Smooth muscle cell (in vitro differentiated cells): ENCODE measurements around the gene OPA1. TPM values are rescaled to one million over a fixed set of nuclear protein-coding genes. Genes with fewer than 3 reads are reported as not detected.

Source experiments
- DNase-seq: peaks from one replicate; lab custom pipeline; 2025; ENCODE audit not compliant: unreplicated experiment; lab: John Stamatoyannopoulos, UW
- H2AFZ ChIP-seq: fragments of 200-600 bp; sonication (generic); 2 replicates; pipeline ENCODE4 v1.6.0; 2016; ENCODE audit warnings: antibody characterized with exemption, low read depth, mild to moderate bottlenecking
- H3F3A ChIP-seq: fragments of 200-600 bp; sonication (generic); 2 replicates; pipeline ENCODE4 v1.6.0; 2017; ENCODE audit warnings: antibody characterized with exemption, low read depth
- H3K27ac ChIP-seq: fragments of 200-600 bp; sonication (generic); 2 replicates; pipeline ENCODE4 v1.5.1; 2016; ENCODE audit warnings: low read depth, mild to moderate bottlenecking
- H3K27me3 ChIP-seq: fragments of 200-600 bp; sonication (generic); 2 replicates; pipeline ENCODE4 v1.6.1; 2016; ENCODE audit warnings: low read depth, mild to moderate bottlenecking
- H3K36me3 ChIP-seq: fragments of 200-600 bp; sonication (generic); 2 replicates; pipeline ENCODE4 v1.5.1; 2016; ENCODE audit warnings: low read depth
- H3K4me1 ChIP-seq: fragments of 200-600 bp; sonication (generic); 2 replicates; pipeline ENCODE4 v1.5.1; 2016; ENCODE audit warnings: low read depth
- H3K4me2 ChIP-seq: fragments of 200-600 bp; sonication (generic); 2 replicates; pipeline ENCODE4 v1.6.0; 2016; ENCODE audit warnings: mild to moderate bottlenecking
- H3K4me3 ChIP-seq: fragments of 200-600 bp; sonication (generic); 2 replicates; pipeline ENCODE4 v1.5.1; 2016; ENCODE audit warnings: mild to moderate bottlenecking
- H3K79me2 ChIP-seq: fragments of 200-600 bp; sonication (generic); 2 replicates; pipeline ENCODE4 v1.6.0; 2016; ENCODE audit warnings: low read depth, mild to moderate bottlenecking
- H3K9ac ChIP-seq: fragments of 200-600 bp; sonication (generic); 2 replicates; pipeline ENCODE4 v1.6.0; 2016; ENCODE audit warnings: low read depth
- H3K9me3 ChIP-seq: fragments of 200-600 bp; sonication (generic); replicated peaks from 2 replicates; pipeline ENCODE4 v1.5.1; 2016; ENCODE audit warnings: low read depth
- H4K20me1 ChIP-seq: fragments of 200-600 bp; sonication (generic); 2 replicates; pipeline ENCODE4 v1.6.0; 2016; ENCODE audit warnings: low read depth
- CTCF ChIP-seq: fragments of 200-600 bp; sonication (generic); IDR thresholded peaks from 2 replicates; pipeline ENCODE4 v1.5.1; 2017; ENCODE audit warnings: borderline replicate concordance, mild to moderate bottlenecking, antibody characterized with exemption; ENCODE audit not compliant: insufficient read depth, poor library complexity, severe bottlenecking
- WGBS: methylation state at CpG from one replicate; pipeline ENCODE4 v1.1.7; 2016; ENCODE audit warnings: low lambda C conversion rate; 5-methylcytosine and 5-hydroxymethylcytosine counted together
- polyA plus RNA-seq: library from polyadenylated mRNA; unstranded; fragments of >200 nt; fragmentation: Nextera tagmentation; extraction: Ambion mirVana; gene quantifications from 2 replicates; pipeline ENCODE4 v1.2.1, GENCODE V29; 2016
- total RNA-seq: library from RNA; depleted of rRNA; stranded (reverse); fragments of >200 nt; gene quantifications from 2 replicates; pipeline ENCODE4 v1.2.3, GENCODE V29; 2014

OPA1 gene
- total and polyA plus RNA-seq, 2 experiments from 2014 or later, result 23.8 to 56.0 TPM

GRCh38 chr3:193660171-193660570 lies 67.2 kb downstream of the OPA1 start:
- H3K27me3 ChIP-seq, result no peaks in the 10 kb centered on the region
- peaks cover 17% of the 10 kb centered on the region for H3K36me3 ChIP-seq
- H3K4me2 ChIP-seq, result no peak overlapping the region
- H2AFZ ChIP-seq, result no peak overlapping the region
- 95% methylated on average over 1 of the region's 1 CpG for WGBS
- H3K9me3 ChIP-seq, result no peaks in the 10 kb centered on the region
- H3K79me2 ChIP-seq, result no peaks in the 10 kb centered on the region
- H3K4me1 ChIP-seq, result no peaks in the 10 kb centered on the region
- no peak overlapping the region for H3K4me3 ChIP-seq
- H3K9ac ChIP-seq, result no peak overlapping the region
- no peak overlapping the region for H3K27ac ChIP-seq
- H3F3A ChIP-seq, result no peaks in the 10 kb centered on the region
- no peaks in the 10 kb centered on the region for H4K20me1 ChIP-seq
- no peak for TF ChIP-seq CTCF
- DNase-seq, result no peak

- Histone ChIP-seq H3K9ac (no peak overlapping the region), H4K20me1 (no peaks in the 10 kb centered on the region), H3K27ac (no peak overlapping the region), H3K36me3 (peaks cover 17% of the 10 kb centered on the region), H3K4me1 (no peaks in the 10 kb centered on the region), H3K4me3 (no peak overlapping the region), H3K9me3 (no peaks in the 10 kb centered on the region), H2AFZ (no peak overlapping the region), H3K79me2 (no peaks in the 10 kb centered on the region), H3K4me2 (no peak overlapping the region), H3F3A (no peaks in the 10 kb centered on the region), H3K27me3 (no peaks in the 10 kb centered on the region)
- TF ChIP-seq CTCF, result no peak
- 83% methylated on average over 4 of the region's 4 CpGs for WGBS
- no peak for DNase-seq
Measured at GRCh38 chr3:193660698-193661411, 67.8 kb downstream of the OPA1 start.

GRCh38 chr3:193662757-193663322 lies 69.8 kb downstream of the OPA1 start:
- Histone ChIP-seq H3K4me1 (no peaks in the 10 kb centered on the region), H2AFZ (no peak overlapping the region), H3K27me3 (no peaks in the 10 kb centered on the region), H3K79me2 (no peaks in the 10 kb centered on the region), H3K9ac (no peak overlapping the region), H3K27ac (peak overlapping the region; percentile 32), H3K4me2 (peak overlapping the region; percentile 10), H4K20me1 (no peaks in the 10 kb centered on the region), H3K4me3 (no peak overlapping the region), H3K36me3 (peaks cover 19% of the 10 kb centered on the region), H3K9me3 (no peaks in the 10 kb centered on the region), H3F3A (no peaks in the 10 kb centered on the region)
- no peak for DNase-seq
- no peak for TF ChIP-seq CTCF
- 80% methylated on average over 7 of the region's 7 CpGs for whole genome bisulfite sequencing
